ENCODE measurements around the gene LZTS3.

- TF ChIP-seq, protein P1, sequence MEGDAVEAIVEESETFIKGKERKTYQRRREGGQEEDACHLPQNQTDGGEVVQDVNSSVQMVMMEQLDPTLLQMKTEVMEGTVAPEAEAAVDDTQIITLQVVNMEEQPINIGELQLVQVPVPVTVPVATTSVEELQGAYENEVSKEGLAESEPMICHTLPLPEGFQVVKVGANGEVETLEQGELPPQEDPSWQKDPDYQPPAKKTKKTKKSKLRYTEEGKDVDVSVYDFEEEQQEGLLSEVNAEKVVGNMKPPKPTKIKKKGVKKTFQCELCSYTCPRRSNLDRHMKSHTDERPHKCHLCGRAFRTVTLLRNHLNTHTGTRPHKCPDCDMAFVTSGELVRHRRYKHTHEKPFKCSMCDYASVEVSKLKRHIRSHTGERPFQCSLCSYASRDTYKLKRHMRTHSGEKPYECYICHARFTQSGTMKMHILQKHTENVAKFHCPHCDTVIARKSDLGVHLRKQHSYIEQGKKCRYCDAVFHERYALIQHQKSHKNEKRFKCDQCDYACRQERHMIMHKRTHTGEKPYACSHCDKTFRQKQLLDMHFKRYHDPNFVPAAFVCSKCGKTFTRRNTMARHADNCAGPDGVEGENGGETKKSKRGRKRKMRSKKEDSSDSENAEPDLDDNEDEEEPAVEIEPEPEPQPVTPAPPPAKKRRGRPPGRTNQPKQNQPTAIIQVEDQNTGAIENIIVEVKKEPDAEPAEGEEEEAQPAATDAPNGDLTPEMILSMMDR (optimal IDR thresholded peaks at IDR 0.05 in 1 of 3, IDR thresholded peaks at IDR 0.05 in 1 of 3, conservative IDR thresholded peaks at IDR 0.05 in 1 of 3; ENCODE audit: extremely low read depth in 1 of 3, insufficient read depth in 2 of 3, low read length in 3 of 3): peak in 1 of 3 experiments; percentile 31
- no peak for TF ChIP-seq EZH2 (IDR thresholded peaks at IDR 0.05; ENCODE audit: low read length)
Measured at GRCh38 chr20:3168079-3168828, 5.1 kb downstream of the LZTS3 start.

Measured in keratinocyte (primary cell).